ENCODE results near the gene XPO6.

GRCh38 chr16:28257256-28257655, 45.5 kb upstream of the XPO6 start:
- no peak for TF ChIP-seq CTCF (conservative IDR thresholded peaks at IDR 0.05; ENCODE audit: low read length)
- TF ChIP-seq EZH2phosphoT487 (IDR thresholded peaks at IDR 0.05; ENCODE audit: borderline replicate concordance), result no peak
